Measurements from ENCODE around the gene LTBP2. TPM values are rescaled to one million over a fixed set of nuclear protein-coding genes. Genes with fewer than 3 reads are reported as not detected.
A peak's percentile ranks its signal among the peaks of the same experiment; 100 is the strongest.

Gene LTBP2
- total RNA-seq, 1 donor from 2014 or later, result 6.6 TPM

- Histone ChIP-seq H3K4me3 (ENCODE audit: low read depth, low read length) (no peak overlapping the region), H3K36me3 (ENCODE audit: control insufficient read depth, insufficient read depth, low read length) (peaks cover 1% of the 10 kb centered on the region), H3K27me3 (ENCODE audit: control insufficient read depth, insufficient read depth, low read length) (no peaks in the 10 kb centered on the region)
- FAIRE-seq (no peak), DNase-seq (ENCODE audit: low read depth) (peak; percentile 62)
- peak; percentile 92 for TF ChIP-seq CTCF (IDR thresholded peaks at IDR 0.05; ENCODE audit: insufficient read depth, low read length, severe bottlenecking)
These were observed 110.9 kb downstream of the LTBP2 start for GRCh38 chr14:74501135-74501614.

GRCh38 chr14:74500417-74501134 is 111.5 kb downstream of the LTBP2 start:
- H3K27me3 ChIP-seq (ENCODE audit: control insufficient read depth, insufficient read depth, low read length), result no peaks in the 10 kb centered on the region
- DNase-seq (ENCODE audit: low read depth), result no peak
- no peak for FAIRE-seq
- no peak for TF ChIP-seq CTCF (IDR thresholded peaks at IDR 0.05; ENCODE audit: insufficient read depth, low read length, severe bottlenecking)
- H3K36me3 ChIP-seq (ENCODE audit: control insufficient read depth, insufficient read depth, low read length), result peaks cover 1% of the 10 kb centered on the region
- H3K4me3 ChIP-seq (ENCODE audit: low read depth, low read length), result no peak overlapping the region

- H3K27me3 ChIP-seq (ENCODE audit: control insufficient read depth, insufficient read depth, low read length), result no peaks in the 10 kb centered on the region
- TF ChIP-seq CTCF (IDR thresholded peaks at IDR 0.05; ENCODE audit: insufficient read depth, low read length, severe bottlenecking), result no peak
- DNase-seq (ENCODE audit: low read depth) (no peak), FAIRE-seq (no peak)
- no peak overlapping the region for H3K4me3 ChIP-seq (ENCODE audit: low read depth, low read length)
- H3K36me3 ChIP-seq (ENCODE audit: control insufficient read depth, insufficient read depth, low read length), result peaks cover 2% of the 10 kb centered on the region
These were observed 116.7 kb downstream of the LTBP2 start for GRCh38 chr14:74495356-74495755.

DNA sequence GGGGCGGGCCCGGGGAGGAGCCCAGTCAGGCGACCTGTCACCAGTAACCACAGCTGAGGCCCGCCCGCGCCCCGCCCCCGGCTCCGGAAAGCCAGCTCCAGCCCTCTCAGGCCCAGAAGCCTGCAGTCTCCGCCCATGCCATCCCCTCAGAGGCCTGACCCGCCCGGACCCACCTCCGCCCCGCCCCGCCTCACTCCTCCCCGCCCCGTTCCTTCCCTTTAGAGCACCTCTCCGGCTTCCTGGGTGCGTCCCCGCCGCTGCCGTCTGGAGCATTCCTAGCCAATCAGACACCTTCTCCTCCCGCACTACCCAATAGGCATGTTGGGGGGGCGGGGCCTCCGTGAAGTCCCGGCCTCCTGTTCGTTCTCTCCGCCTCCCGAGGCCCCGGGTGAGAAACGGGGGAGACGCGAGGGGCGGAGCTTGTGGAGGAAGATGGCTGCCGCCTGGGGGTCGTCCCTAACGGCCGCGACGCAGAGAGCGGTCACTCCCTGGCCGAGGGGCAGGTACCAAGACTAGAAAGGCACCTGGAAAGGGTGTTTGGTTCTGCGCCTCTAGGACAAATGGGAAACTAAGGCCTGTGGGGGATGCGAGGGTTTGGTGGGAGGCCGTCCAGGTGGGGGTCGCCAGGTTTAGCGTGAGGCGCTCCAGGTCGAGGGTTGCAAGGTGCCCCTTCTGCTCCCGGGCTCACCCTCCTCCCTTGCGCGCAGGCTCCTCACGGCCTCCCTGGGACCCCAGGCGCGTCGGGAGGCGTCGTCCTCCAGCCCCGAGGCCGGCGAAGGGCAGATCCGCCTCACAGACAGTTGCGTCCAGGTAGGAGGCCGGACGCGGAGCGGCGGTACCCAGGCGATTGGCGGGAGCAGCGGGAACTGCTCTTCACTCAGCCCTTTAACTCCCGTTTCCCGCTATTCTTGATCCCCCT is 118.4 kb downstream of the LTBP2 start, which contains the start of gene ISCA2:
Gene ISCA2 (plus strand): TSS at position 423 of the 919 bp plus-strand sequence. CDS start 10 bp downstream, at position 433.
- H3K27me3 ChIP-seq (ENCODE audit: control insufficient read depth, insufficient read depth, low read length), result no peaks in the 10 kb centered on the region
- DNase-seq (ENCODE audit: low read depth), result peak; percentile 95
- no peak for TF ChIP-seq CTCF (IDR thresholded peaks at IDR 0.05; ENCODE audit: insufficient read depth, low read length, severe bottlenecking)
- H3K4me3 ChIP-seq (ENCODE audit: low read depth, low read length), result peak within 1 kb of the TSS; percentile 88
- peaks cover 2% of the 10 kb centered on the region for H3K36me3 ChIP-seq (ENCODE audit: control insufficient read depth, insufficient read depth, low read length)
- FAIRE-seq, result no peak

- TF ChIP-seq CTCF (IDR thresholded peaks at IDR 0.05; ENCODE audit: insufficient read depth, low read length, severe bottlenecking), result no peak
- FAIRE-seq (no peak), DNase-seq (ENCODE audit: low read depth) (no peak)
- Histone ChIP-seq H3K4me3 (ENCODE audit: low read depth, low read length) (peak within 1 kb of the TSS; percentile 88), H3K27me3 (ENCODE audit: control insufficient read depth, insufficient read depth, low read length) (no peaks in the 10 kb centered on the region), H3K36me3 (ENCODE audit: control insufficient read depth, insufficient read depth, low read length) (peaks cover 2% of the 10 kb centered on the region)
These were observed 119.2 kb downstream of the LTBP2 start, which contains the start of gene NPC2 for GRCh38 chr14:74492776-74493342. NPC2 (minus strand) TSS chr14:74493305; CDS start chr14:74493274, 31 bp downstream.

Data from bronchial epithelial cell (primary cell).